Measurements from ENCODE around the gene RYR2.

Gene RYR2

DNA sequence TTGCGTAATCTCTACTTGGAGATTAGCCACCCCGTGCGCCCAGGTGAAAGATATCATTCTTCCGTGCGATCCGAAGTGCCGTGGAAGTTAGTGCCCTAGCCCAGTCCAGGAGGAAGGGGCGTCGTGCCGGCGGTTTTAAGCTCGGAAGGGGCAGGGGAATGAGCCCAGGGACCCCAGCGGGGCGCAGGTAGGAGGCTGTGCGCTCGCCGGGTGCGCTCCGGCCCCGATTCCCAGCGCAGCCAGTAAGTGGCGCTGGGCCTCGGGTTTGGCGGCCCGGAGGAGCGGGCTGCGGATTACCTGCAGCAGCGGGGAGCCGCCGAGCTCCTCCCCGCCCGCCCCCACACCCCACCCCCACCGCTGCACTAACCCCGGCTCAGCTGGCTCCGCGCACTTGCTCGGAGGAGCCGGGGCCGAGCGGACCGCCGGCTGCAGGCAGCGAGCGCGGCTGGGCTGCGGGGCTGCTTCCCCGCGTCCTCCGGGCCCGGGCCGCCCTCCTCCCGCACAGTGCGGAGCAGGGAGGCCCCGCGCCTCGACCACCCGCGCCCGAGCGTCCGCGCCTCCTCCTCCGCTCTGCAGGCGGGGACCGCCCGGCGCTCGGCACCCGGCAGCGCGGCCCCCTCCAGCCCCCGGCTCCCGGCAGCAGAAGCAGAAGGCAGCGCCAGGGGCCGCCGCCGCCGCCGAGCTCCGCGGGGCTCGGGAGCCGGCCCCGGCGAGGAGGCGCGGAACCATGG, at the start of gene RYR2:
TSS of gene RYR2 (plus strand) at position 390 of the 731 bp plus-strand sequence. CDS start at position 728, 338 bp downstream.
- DNase-seq (ENCODE audit: low read depth) = no peak

DNA sequence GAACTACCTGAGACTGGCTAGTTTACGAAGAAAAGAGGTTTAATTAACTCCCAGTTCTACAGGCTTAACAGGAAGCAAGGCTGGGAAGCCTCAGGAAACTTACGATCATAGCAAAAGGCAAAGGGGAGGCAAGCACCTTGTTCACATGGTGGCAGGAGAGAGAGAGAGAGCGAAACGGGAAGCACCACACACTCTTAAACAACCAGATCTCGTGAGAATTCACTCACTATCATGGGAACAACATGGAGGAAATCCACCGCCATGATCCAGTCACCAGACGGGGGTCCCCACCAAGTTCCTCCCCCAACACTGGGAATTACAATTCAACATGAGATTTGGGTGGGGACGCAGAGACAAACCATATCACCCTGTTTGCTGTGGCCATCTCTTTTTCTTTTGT, 49.5 kb upstream of the RYR2 start:
- no peak for DNase-seq (ENCODE audit: low read depth)

DNA sequence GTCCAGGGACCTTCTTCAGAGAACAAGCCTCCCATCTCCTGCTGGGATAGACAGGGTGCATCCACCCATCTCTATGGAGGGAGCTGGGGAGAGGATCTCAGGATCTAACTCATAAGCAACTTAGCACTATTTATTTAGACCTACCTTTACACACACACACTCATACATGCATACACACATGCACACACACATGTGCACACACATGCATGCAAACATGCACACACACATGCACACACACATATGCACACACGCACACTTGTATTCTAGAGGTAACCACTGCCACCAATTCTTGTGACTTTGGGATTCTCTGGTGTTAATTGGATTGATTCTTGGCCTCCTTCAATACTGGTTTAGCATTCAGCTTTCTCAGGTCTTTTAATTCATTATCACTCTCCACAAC, 47.5 kb upstream of the RYR2 start:
- no peak for DNase-seq (ENCODE audit: low read depth)

DNA sequence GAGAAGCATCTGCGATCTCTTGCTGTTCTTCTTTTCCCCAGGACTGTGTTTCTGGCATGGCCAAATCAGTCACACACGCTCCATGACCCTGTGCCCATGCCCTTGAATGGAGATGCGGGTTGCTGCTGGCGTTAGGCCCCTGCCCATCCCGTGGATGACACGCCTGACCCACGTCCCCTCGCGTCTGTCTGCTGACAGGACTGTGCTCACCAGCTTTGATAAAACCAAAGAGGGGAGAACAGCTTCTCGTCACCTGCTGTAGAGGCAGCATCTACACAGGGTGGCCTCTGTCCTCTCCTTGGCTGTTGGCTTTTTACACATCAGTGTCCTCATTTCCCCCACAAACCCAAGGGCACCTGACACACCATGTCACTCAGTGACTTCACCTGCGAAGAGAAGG, 44.6 kb upstream of the RYR2 start:
- no peak for DNase-seq (ENCODE audit: low read depth)

DNA sequence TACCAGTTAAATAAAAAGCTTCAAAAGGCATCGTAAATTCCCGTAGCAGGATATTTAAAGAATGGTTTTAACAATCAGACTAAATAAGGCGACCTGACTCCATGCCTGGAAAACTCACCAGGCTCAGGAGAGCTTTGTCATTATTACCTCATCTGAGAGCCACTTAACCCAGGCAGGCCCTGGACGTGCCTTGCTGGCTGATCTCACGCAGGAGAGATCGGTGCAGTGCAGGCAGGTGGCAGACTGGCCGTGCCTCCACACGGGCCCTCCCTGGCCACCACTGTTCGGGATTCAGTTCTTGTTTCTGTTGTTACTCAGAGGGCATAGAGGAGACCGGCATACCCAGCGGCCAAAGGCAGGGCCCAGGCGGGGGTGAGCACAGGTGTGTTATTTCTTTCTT, 44.1 kb upstream of the RYR2 start:
- DNase-seq (ENCODE audit: low read depth) = no peak

DNA sequence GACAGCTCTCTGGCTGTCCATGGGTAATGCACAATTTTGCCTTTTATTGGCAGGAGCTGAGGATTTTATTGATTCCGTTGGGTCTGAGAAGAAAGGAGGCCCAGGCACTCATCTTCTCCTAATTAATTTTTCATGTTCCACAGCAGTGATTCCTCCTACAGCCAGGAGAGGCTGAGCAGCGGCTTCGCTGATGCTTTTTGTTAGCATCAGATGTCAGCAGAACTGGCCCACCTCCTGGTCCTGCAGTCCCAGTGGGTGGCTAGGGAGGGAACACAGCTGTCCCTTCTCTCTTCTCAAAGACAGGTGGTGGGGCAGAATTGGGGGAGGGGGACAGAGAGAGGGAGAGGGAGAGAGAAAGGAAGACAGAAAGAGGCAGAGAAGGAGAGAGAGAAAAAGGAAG, 43.4 kb upstream of the RYR2 start:
- no peak for DNase-seq (ENCODE audit: low read depth)

DNA sequence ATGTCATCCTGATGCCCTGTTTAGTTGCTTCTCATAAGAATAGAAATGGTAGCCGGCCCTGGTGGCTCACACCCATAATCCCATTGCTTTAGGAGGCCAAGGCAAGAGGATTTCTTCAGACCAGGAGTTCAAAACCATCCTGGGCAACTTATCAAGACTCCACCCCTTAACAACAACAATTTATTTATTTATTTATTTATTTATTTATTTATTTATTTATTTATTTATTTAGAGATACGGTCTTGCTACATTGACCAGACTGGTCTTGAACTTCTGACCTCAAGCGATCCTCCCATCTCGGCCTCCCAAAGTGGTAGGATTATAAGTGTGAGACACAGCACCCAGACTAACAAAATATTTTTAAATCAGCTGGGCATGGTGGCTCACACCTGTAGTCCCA, 41.8 kb upstream of the RYR2 start:
- DNase-seq (ENCODE audit: low read depth) = no peak

DNA sequence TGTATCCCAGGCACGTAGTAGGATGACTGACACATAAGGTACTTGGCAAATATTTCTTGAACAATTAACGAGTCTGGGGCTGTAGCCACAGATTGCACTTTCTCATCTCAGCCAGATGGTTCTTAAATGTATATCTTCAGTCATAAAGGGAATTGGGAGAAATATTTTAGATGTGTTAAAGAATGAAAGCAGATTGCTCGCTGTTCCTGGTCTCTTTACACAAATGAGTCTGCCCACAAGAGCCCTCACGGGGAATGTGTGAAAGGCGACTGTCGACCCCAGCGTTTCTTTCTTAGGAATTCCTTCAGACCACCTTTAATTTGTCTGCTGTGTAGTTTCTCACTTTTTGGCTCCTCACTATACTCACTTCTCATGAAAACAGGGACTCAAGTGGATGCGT, 38.5 kb upstream of the RYR2 start:
- no peak for DNase-seq (ENCODE audit: low read depth)

DNA sequence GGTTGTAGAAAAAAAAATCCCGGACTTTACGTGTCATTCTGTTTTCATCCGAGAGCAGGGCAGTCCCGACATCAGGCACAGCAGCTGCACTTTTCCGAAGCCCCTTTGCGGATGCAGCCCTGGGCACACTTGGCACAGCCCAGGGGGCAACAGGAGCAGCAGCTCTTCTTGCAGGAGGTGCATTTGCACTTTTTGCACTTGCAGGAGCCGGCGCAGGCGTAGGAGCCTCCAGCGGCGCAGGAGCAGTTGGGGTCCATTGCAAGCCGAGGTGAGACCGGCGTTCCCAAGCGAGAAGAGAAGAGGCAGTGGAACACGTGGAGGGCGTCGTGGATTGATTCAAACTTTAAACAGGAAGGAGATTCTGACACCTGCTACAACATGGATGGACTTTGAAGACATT, 37.9 kb upstream of the RYR2 start, which contains the start of gene MT1HL1:
TSS of gene MT1HL1 (minus strand) at position 326 of the 400 bp plus-strand sequence. CDS start at position 257, 69 bp downstream.
- no peak for DNase-seq (ENCODE audit: low read depth)

DNA sequence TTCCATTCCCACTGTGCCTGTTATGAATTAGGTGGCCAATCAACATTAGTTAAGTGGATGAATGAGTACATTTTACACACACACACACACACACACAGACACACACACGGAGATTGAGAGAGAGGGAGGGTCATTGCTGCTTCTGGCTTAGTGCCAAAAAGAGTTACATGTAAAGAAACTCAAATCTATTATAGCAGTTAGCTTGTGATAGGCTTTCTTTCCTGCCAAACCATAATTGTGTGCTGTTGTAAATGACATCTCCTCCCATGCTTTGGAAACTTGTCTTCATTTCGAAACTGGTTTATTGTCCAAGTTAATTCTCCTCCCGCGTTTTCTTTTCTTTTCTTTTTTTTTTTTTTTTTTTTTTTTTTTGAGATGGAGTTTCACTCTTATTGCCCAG, 36.3 kb upstream of the RYR2 start:
- no peak for DNase-seq (ENCODE audit: low read depth)

DNA sequence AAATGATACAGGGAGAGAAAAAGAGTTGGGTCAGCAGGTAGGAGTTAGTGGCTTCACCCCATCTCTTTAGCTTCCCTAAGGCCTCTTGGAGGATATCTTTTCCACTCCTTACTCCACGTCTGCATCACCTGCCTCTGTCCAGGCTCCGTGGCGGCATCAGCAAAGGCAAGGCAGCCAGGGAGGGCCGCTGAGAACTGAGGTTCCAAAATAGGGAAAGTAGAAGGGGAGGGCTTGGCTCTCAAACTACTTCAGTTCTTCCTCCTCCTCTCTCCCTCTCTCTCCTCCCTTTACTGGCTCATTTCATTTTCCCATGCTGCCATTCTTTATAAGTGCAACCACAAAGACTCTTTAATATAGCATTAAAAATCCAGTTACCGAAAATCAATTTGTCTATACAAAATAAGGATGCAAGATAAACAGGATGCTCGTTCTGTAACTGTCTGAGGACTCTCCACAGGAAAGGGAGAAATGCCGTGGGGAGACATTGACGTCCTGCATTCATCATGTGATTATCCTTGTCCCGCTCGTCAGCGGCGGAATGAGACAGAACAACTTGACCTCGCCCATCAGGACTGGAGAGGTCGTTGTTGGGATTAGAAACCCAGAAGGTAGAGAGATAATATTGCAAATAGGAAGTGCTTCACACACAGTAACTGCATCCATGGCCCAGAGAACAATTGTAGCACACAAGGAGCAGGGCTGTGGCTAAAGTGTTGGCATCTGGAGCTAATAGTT, 34.7 kb upstream of the RYR2 start:
- DNase-seq (ENCODE audit: low read depth) = no peak

DNA sequence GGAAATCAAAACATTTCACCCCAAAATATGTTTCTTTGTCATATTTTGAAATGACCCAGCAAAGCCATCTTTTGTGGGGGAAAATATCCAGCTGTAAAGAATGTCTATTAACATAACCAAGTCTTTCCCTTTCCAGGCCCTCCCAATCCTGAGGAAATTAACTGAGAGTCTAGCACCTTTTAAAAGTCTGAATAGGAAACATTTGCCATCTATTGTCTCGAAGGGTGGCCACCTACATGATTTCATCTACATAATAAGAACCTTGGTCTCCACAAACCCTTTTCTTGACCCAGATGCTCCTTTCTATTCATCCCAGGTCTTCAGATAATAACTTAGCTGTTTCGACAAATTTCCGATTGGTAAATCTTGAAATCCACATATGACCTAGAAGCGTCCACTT, 32.4 kb upstream of the RYR2 start:
- DNase-seq (ENCODE audit: low read depth) = no peak

DNA sequence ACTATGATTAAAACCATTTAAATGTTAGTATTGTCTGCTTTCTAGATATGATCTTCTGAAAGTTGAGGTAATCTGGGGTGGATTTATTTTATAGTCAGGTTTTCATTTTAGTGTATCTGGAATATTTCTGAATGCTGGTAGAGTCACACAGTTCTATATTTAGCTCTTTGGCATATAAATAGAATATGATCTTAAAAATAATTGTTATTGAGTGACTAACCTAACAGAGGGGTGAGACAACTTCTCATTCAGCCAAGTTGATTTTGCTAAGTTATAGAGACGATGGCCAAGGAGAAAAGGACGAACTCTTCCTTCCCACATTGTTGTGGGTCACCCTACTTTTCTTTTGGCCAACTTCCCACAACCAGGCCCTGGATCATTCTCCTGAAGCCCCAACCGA, 30.6 kb upstream of the RYR2 start:
- no peak for DNase-seq (ENCODE audit: low read depth)

DNA sequence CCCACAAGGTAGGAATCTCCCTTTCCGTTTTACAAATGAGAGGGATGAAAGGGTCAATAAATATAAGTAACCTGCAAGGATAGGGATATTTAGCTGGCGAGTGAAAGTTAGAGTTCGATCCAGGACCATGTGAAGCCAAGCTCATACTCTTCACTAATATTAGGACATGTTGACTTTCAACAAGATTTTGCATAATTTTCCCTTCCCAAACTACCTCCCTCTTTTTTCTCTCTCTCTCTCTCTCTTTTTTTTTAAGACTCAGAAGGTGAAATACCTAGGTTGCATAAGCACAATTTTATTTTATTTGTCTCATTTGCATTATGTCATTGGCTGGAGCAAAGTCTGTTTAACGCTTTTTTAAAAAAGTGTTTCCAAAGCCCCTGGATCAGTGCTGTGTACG, 29.6 kb upstream of the RYR2 start:
- DNase-seq (ENCODE audit: low read depth) = no peak

DNA sequence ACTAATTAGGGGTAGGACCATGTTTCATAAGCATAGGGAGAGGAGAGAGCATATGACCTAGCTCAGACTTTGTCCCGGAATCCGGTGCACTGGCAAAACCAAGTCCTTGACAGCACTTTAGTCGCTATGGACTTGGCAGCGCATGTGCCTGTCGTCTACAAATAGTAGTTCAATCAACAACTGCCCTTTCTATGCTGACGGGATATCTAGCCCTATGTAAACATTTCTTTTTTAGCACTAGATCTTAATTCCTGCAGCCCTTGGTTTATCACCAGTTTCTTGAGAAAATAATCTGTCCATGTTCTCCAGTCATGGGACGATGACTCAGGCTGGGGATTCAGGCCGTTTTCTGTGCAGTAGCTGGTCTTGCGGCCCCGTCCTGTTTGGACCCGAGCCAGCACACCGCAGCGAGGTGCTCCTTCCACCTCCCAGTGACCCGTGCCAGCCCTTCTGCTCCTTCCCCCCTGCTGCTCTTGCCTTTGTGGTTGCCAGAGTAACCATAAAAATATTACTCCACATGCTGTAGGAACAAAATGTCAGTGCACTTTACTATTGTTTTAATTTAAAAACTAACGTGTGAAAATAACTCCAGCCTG, 29.1 kb upstream of the RYR2 start:
- DNase-seq (ENCODE audit: low read depth) = no peak

DNA sequence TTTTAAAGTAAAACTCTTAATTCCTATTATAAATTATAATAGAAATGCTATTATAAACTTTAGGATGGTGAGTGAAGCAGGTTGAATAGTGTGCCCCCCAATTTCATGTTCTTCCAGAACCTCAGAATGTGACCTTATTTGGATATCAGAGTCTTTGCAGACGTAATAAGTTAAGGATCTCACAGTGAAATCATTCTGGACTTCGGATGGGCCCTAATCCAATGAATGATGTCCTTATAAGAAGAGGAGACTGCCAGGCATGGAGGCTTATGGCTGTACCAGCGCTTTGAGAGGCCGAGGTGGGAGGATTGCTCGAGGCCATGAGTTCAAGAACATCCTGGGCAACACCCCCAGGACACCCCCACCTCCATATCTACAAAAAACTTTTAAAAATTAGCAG, 28.4 kb upstream of the RYR2 start:
- no peak for DNase-seq (ENCODE audit: low read depth)

DNA sequence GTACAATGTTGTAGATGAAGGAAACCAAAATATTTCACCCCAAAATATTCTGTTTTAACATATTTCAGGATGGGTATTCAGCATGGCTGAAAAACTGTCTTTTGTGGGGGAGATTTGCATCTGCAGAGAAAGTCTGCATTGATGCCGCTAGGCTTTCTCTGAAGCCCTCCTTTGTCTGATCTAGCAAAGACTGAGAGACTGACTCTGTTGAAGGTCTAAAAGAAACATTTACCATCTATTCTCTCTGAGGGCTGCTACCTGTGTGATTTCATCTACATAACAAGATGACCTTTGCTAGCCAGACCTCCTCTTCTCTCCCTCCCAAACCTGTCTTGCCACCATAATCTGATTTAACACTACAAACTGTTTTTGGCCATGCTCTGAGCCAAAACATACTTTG, 25.4 kb upstream of the RYR2 start:
- no peak for DNase-seq (ENCODE audit: low read depth)

DNA sequence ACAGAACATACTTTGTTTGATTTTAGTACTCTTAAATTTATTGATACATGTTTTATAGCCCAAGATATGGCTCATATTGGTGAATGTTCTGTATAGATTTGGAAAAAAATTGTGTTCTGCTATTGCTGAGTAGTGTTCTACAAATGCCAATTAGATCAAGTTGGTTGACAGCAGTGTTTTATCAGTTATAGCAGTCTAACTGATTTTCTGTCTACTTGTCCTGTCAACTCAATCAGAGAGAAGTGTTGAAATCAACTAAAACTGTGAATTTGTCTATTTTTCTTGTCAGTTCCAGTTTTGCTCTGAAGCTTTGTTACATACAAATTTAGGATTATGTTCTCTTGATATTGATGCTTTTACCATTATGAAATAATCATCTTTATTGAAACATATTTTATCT, 23.1 kb upstream of the RYR2 start:
- no peak for DNase-seq (ENCODE audit: low read depth)

DNA sequence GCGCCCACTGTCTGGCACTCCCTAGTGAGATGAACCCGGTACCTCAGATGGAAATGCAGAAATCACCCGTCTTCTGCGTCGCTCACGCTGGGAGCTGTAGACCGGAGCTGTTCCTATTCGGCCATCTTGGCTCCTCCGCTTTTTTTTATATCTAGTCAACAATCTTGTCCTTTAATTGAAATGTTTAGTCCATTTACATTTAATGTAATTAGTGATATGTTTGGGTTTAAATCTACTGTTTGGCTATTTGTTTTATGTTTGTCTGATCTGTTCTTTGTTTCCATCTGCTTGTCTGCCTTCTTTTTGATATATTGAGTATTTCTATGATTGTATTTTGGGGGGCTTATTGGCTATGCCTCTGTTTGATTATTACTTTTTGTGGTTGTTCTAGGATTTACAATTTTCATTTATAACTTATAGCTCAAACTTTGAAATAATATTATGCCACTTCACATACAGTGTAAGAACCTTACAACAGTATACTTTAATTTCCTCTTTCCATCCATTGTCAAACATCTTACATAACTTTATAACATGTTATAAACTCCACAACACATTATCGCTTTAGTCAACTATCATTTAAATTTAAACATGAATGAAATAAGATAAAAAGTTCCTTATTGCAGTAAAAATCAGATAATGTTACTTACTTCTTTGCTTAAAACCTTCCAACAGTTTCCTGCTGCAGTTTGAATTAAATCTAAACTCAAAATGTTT, 16.5 kb upstream of the RYR2 start:
- no peak for DNase-seq (ENCODE audit: low read depth)

DNA sequence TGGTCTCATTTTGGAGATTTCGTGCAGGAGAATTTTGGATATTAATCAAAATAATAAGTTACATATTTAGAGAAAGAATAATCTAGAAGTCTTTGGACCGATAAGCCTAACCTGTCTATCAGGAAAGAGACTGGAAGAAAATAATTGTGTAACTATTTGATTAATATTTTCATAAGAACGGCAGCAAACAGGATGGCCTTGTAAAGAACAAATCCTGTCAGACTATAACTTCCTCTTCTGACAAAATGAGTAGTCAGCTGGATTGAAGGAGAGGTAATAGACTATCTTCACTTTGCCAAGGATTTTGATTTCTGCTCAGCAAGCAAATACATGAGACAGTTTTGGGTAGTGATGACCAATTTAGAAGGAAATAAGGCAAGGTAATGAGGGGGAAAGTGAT, 12.7 kb upstream of the RYR2 start:
- DNase-seq (ENCODE audit: low read depth) = no peak

DNA sequence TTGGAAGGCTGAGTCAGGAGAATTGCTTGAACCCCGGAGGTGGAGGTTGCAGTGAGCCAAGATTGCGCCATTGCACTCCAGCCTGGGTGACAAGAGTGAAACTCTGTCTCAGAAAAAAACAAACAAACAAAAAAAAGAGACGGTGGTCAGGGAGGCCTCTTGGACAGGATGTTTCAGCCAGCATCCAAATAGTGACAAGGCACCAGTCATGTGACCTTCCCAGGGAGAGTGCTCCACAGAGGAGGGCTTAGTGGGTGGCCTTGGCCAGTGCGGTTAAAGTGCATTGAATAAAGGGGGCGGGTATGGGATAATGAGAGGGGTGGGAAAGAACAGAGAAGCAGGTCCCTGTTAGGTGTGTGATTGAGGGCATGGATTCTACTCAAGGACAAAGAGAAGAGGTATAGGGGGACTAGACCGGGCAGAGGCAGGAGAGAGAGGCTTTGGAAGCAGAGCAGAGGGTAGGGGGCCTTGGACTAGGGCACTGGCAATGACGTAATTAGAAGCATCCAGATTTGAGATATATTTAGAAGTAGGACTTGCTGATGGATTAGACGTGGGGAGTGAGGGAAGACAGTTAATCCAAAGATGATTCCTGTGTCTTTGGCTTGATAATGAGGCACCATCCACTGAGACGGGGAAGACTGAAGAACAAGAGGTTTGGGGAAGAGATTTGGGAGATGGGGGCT, 12.0 kb upstream of the RYR2 start:
- DNase-seq (ENCODE audit: low read depth) = no peak

DNA sequence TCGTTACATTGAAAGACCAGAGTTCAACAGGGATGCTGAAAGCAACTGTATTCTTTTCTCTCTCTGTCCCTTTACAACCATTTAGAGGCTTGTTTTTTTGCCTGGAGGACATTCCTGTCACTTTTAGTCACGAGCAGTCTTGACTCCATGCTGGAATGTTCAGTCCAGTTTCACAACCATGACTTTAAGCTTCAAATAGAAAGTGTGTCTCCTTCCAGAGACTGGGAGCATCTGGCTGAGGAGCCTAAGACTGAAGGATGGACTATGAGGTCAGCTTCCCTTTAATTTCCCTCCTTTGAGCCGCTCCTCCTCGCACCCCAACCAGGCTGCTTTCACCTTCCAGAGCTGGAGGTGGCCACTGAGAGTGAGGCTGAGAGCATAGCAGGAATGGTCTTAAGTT, 10.5 kb upstream of the RYR2 start:
- DNase-seq (ENCODE audit: low read depth) = no peak
